Activated CD8-positive, alpha-beta memory T cell treated with anti-CD3 and anti-CD28 coated beads for 24 hours (primary cell): ENCODE results near the gene PNCK.

Source experiments
- DNase-seq: peaks from one replicate; pipeline ENCODE4 v3.0.0-alpha.2; 2020

Gene PNCK

GRCh38 chrX:153651540-153652079 lies 22.0 kb downstream of the PNCK start:
- DNase-seq: no peak

DNA sequence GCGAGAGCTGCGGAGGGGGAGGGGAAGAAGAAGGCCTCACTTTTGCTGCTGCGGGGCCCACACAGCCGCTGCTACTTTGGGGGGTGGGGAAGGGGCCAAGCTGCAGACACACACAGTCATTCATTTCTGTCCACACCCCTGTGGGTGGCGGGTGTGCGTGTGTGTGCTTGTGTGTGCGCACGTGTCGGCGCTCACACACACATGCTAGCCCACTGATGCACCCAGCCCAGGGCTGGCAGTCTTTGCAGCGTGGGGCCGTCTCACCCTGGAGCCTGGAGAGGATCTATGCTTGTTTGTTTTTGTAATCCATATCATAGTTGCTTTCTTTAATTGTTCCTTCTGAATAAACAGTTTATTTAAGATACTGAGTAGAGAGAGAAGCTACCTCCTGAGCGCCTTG lies 22.7 kb downstream of the PNCK start:
- no peak for DNase-seq

DNA sequence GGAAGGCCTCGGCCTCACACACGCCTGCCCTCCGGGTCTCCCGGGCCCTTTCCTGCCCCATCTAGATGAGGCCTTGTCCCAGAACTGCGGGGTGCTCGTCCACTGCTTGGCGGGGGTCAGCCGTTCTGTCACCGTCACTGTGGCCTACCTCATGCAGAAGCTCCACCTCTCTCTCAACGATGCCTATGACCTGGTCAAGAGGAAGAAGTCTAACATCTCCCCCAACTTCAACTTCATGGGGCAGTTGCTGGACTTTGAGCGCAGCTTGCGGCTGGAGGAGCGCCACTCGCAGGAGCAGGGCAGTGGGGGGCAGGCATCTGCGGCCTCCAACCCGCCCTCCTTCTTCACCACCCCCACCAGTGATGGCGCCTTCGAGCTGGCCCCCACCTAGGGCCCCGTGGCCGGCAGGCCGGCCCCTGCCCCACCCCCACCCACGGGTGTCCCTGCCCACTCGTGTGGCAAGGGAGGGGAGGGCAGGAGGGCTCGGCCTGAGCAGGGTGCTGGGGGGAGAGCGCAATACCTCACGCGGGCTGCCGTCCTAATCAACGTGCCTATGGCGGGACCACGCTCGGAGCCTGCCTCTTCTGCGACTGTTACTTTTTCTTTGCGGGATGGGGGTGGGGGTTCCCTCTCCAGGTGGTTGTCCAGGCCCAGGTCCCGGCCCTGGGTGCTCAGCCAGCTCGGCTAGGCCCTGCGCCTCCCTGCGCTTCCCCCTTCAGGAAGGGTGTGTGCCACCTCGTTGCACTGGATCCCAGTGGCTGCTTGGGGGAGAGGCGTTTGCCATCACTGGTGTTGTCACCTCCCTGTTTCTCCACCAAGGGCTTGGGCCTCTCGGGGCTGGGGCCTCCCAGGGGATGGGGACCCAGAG lies 23.5 kb downstream of the PNCK start:
- peak; percentile 35 for DNase-seq

GRCh38 chrX:153649178-153649914 lies 24.3 kb downstream of the PNCK start:
- peak; percentile 61 for DNase-seq

DNA sequence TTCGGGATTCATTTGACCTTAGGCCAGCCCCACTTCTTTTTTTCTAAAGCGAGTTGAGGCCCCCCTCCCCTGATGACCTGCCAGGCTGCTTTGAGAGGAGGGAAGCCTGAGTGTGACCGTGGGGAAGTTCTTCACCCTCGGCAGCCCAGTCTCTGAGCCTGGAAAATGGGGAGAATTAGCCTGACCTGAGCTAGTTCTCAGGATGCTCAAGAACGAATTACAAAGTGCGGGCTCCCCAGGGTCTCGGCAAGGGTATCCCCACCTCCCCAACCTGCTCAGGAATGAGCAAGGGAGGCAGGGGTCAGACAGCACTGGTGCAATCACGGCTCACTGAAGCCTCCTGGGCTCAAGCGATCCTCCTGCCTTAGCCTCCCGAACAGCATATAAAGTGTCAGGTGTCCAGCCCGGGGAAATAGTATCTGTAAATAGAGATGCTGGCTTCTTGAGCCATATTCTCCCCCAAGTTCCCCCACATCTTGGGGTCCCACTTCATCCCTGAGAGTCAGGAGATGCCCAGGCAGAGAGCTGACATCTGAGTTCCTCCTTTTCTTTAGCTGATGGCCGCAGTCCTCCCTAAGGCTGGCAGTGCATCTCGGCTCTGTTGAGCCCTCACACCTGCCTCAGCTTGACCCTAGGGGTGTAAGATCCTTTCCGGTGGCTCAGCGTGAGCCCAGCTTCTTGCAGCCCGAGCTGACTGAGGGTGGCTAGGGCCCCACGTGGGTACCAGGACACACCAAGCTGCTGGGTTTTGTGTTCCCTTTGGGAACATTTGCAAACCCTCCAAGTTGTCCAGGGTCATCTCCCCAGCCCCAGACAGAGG lies 25.0 kb downstream of the PNCK start:
- peak; percentile 55 for DNase-seq

- peak; percentile 56 for DNase-seq
These were observed 25.9 kb downstream of the PNCK start for GRCh38 chrX:153647461-153648357.

- DNase-seq: peak; percentile 64
These were observed 26.8 kb downstream of the PNCK start, which contains the start of gene DUSP9 for GRCh38 chrX:153646620-153647373. TSS of gene DUSP9 (plus strand) at chrX:153647203. CDS start at chrX:153647954, 751 bp downstream.

- DNase-seq: peak; percentile 47
These were observed 27.6 kb downstream of the PNCK start for GRCh38 chrX:153645921-153646488.

- DNase-seq: no peak
These were observed 28.5 kb downstream of the PNCK start for GRCh38 chrX:153645151-153645550.

- DNase-seq: no peak
These were observed 29.1 kb downstream of the PNCK start for GRCh38 chrX:153644356-153645125.

DNA sequence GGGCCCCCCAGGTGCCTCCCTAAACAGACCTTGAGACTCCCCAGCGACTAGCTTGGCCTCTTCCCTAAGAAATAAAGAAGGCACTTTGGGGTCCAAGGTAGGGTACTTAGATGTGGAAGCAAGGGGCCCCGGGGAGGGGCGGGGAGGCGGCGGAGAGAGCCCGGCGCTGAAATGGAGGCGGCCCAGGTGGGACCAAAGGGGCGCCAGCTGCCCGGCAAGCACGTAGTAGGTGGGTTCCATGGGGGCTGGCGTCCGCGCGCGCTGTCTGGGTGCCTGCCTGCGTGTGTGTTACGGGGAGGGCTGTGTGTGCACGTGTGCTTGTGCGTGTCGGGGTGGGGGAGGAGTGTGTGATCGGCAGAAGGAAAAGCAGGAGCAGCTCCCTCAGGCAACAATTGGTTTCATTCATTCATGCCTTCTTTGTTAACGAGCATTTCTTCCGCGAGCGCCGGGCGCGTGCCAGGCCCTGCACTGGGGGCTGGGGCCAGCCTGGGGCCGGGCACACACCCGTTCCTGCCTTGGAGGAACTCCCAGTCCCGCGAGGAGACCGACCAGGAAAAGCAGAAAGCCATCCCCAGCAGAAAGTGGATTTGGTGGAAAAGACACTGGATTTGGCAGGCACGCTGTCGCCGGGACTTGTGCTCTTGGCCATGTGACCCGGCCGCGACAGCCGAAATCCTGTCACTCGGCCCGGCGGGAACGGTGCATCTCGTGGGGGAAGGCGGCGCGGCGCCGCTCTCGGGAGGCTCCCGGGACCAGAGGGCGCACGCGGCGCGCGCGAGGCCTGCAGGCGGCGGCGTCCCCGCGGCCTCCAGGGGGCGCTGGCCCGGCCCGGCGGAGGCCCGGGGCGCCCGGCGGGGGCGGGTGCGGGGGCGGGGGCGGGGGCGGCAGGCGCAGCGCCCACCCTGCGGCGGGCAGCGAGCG lies 29.9 kb downstream of the PNCK start:
- no peak for DNase-seq

- no peak for DNase-seq
These were observed 30.8 kb downstream of the PNCK start for GRCh38 chrX:153642655-153643430.

DNA sequence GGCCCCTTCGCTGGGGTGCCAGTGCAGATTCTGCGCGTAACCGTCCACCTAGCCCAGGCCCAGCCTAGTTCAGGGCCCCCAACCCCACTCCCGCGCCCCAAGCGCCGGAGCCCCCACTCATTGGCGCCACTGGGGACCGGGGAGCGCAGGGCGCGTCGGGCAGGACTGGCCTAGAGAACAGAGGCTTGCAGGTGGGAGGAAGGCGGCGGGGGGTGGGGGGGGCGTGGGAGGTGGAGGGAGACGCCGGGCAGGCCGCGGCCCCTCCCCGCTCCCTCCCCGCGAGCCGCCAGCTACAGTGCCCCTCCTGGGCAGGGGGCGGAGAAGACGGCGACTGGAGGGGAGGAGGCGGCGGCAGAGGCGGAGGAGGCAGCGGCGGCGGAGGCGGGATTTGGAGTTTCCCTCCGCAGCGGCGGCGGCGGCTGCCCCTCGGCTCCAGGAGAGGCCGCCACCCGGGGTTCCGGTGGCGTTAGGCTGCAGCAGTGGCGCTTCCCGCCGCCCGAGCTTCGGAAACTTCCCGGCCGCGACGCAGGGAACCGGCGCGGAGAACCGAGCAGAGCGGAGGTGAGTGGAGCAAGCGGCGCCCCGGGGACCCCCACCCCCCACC lies 31.5 kb downstream of the PNCK start:
- DNase-seq: no peak

GRCh38 chrX:153641627-153642026 lies 32.0 kb downstream of the PNCK start:
- DNase-seq: no peak

GRCh38 chrX:153640736-153641575 lies 32.7 kb downstream of the PNCK start:
- DNase-seq: no peak

DNA sequence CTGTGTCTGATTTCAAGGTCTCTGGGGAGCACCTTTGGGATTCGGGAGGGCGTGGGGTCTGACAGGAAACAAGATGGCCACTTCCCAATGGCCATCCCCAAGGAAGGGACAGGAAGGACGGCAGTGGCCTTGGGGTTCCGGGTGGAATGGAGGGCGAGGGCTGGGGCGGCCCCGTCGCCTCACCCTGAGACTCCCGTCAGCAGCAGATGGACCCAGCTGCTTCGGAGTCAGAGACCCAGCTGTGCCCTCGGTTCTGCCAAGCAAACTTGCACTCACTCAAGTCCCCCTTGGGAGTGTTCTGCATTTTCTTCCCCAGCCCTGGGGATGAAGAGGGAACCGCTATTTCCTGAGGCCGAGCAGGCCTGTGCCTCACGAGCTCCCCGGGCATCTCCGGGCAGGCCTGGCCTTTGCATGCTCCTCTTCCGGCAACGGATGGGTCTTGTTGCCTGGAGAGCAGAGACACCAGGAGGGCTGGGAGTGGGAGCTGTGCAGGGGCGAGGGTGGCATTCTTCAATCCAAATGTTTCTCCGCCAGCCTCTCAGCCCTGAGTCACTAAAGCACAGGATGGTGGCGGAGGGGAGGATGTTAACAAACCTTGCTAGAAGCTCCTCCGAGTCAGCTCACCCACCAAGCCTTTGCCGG lies 33.4 kb downstream of the PNCK start:
- no peak for DNase-seq
